Sigmoid colon (tissue), 4 donors: ENCODE results near the gene WBP2NL.

Experiments
- CTCF ChIP-seq, 4 experiments: fragments of 450-650 bp in 3 of 4; fragments of 200-600 bp in 1 of 4; IDR thresholded peaks; one replicate each; pipeline ENCODE4 v1.5.1; 2016 to 2019; ENCODE audit warnings: antibody characterized with exemption in 4 of 4, mild to moderate bottlenecking in 3 of 4, moderate library complexity in 2 of 4
- POLR2A ChIP-seq, 2 donors: fragments of 450-650 bp; IDR thresholded peaks; one replicate each; pipeline ENCODE4 v1.6.1; 2016; ENCODE audit warnings: antibody characterized with exemption in 2 of 2, mild to moderate bottlenecking in 2 of 2, moderate library complexity in 2 of 2
- POLR2AphosphoS5 ChIP-seq, 4 donors: sonication (generic); formaldehyde crosslinking; IDR thresholded peaks; one replicate each; pipeline ENCODE4 v1.6.1; 2017; ENCODE audit warnings: antibody characterized with exemption in 4 of 4

- TF ChIP-seq CTCF (IDR thresholded peaks at IDR 0.05) (no peak), POLR2AphosphoS5 (IDR thresholded peaks at IDR 0.05) (no peak), POLR2A (IDR thresholded peaks at IDR 0.05) (no peak)
These were observed 6.1 kb upstream of the WBP2NL start for GRCh38 chr22:41992496-41992895.
